Measurements from ENCODE around the gene MEGF9. TPM values are rescaled to one million over a fixed set of nuclear protein-coding genes. Genes with fewer than 3 reads are reported as not detected.

Gene MEGF9
- total and polyA plus RNA-seq, 2 of the 13 experiments (the other 11 are each of a cell fraction or from before 2014, with no cell fraction given): 3.1 to 3.3 TPM

- H3K4me3 ChIP-seq (replicated peaks in 1 of 3; ENCODE audit: insufficient read depth in 1 of 3, low read depth in 2 of 3, low read length in 3 of 3): peak overlapping the region in 1 of 3 experiments; percentile 27; a peak in 1 of 6 replicates
- no TSS peak for BruUV-seq (replicated peaks)
- CTCF ChIA-PET (ENCODE audit: low intra/inter-chr PET ratio, low total read pairs): no interaction called here
- no peaks in the 10 kb centered on the region for H3K79me2 ChIP-seq (ENCODE audit: insufficient read depth, low read length)
- no peak overlapping the region for H2AFZ ChIP-seq (ENCODE audit: low read length)
- no peaks in the 10 kb centered on the region for H4K20me1 ChIP-seq (ENCODE audit: insufficient read depth, low read length)
- H3K4me1 ChIP-seq (ENCODE audit: insufficient read depth, low read length): peaks cover 66% of the 10 kb centered on the region
- no peaks in the 10 kb centered on the region for H3K36me3 ChIP-seq (replicated peaks in 1 of 2; ENCODE audit: control insufficient read depth in 1 of 2, insufficient read depth in 2 of 2, low read length in 2 of 2)
- H3K9me3 ChIP-seq (ENCODE audit: low read length): no peaks in the 10 kb centered on the region
- peak overlapping the region; percentile 9 for H3K27ac ChIP-seq (ENCODE audit: extremely low read length, insufficient read depth, low read length)
- FAIRE-seq (peak; percentile 75), ATAC-seq (peak; percentile 82), DNase-seq (ENCODE audit: low spot score) (peak; percentile 91)
- in situ Hi-C loops (cut with HindIII; ENCODE audit: extremely low pct_ligation_motif_present, low pct_unique_long_range_greater_than_20kb) (loop anchor here (5.0 kb wide), 1 partner anchor 109 kb away; no protein-coding TSS in a partner anchor), intact Hi-C loops (cut with micrococcal nuclease; ENCODE audit: unreplicated experiment) (loop anchor here (2.0 to 5.0 kb wide), 2 partner anchors 16 to 114 kb away; partner anchors contain the start of gene MEGF9)
- peak overlapping the region; percentile 62 for H3K4me2 ChIP-seq (ENCODE audit: low read depth, low read length)
- no peak overlapping the region for H3K9ac ChIP-seq (ENCODE audit: insufficient read depth, low read depth, low read length)
- WGBS (ENCODE audit: low lambda C conversion rate): 6% methylated on average over 6 of the region's 7 CpGs
- H3K27me3 ChIP-seq (ENCODE audit: control insufficient read depth in 1 of 2, insufficient read depth in 2 of 2, low read length in 2 of 2): no peaks in the 10 kb centered on the region
- POLR2A ChIA-PET: interaction anchor here (0.6 to 3.6 kb wide), 13 partner anchors 9 to 347 kb away, joined by 3 to 37 read pairs (median 5); partner anchors contain the start of genes FBXW2 and MEGF9
- TF ChIP-seq ZNF30 (CRISPR knock-in tag; IDR thresholded peaks at IDR 0.05): no peak
- TF ChIP-seq TERF1 (CRISPR knock-in tag; IDR thresholded peaks at IDR 0.05): no peak
- peak; percentile 88 for TF ChIP-seq PITX1 (CRISPR knock-in tag; IDR thresholded peaks at IDR 0.05)
- peak; percentile 81; the same call in 1 of the 2 replicates for TF ChIP-seq TARDBP (CRISPR knock-in tag; IDR thresholded peaks at IDR 0.05)
- TF ChIP-seq MIXL1 (CRISPR knock-in tag; IDR thresholded peaks at IDR 0.05): peak; percentile 79
- TF ChIP-seq HNRNPLL (IDR thresholded peaks at IDR 0.05; ENCODE audit: low read depth, low read length, poor library complexity, severe bottlenecking): no peak
- no peak for TF ChIP-seq EZH2 (conservative IDR thresholded peaks at IDR 0.05; ENCODE audit: low read depth, low read length)
- TF ChIP-seq HNF4G (IDR thresholded peaks at IDR 0.05; ENCODE audit: borderline replicate concordance, low read depth, low read length): peak; percentile 91
- no peak for TF ChIP-seq HNF4G (CRISPR knock-in tag; IDR thresholded peaks at IDR 0.05; ENCODE audit: borderline replicate concordance, low read depth)
- TF ChIP-seq ZNF574 (CRISPR knock-in tag; IDR thresholded peaks at IDR 0.05): peak; percentile 58
- no peak; the same call in none of the 2 replicates for TF ChIP-seq MTA1 (CRISPR knock-in tag; IDR thresholded peaks at IDR 0.05; ENCODE audit: borderline replicate concordance)
- 0 out of 2 replicates have a peak, but pooled peaks have one; percentile 25 for TF ChIP-seq JUND (CRISPR knock-in tag; IDR thresholded peaks at IDR 0.05)
Measured at GRCh38 chr9:120730654-120731514, 16.6 kb upstream of the MEGF9 start.
